GM21825 (cell line): ENCODE measurements around the gene PPP1R14C.

Source experiments
- ATAC-seq: cut with Tn5 transposase; IDR thresholded peaks from one replicate; pipeline ENCODE4 v1.9.1; 2021; ENCODE audit warnings: mild to moderate bottlenecking, moderate library complexity; ENCODE audit not compliant: unreplicated experiment

PPP1R14C gene

GRCh38 chr6:150245148-150245935, 102.5 kb downstream of the PPP1R14C start:
- ATAC-seq = no peak

GRCh38 chr6:150247803-150248202, 105.0 kb downstream of the PPP1R14C start:
- ATAC-seq = no peak

GRCh38 chr6:150248300-150248699, 105.5 kb downstream of the PPP1R14C start:
- ATAC-seq = no peak

GRCh38 chr6:150249261-150249660, 106.4 kb downstream of the PPP1R14C start:
- ATAC-seq = no peak

GRCh38 chr6:150250826-150251225, 108.0 kb downstream of the PPP1R14C start:
- no peak for ATAC-seq

GRCh38 chr6:150251566-150252186, 108.8 kb downstream of the PPP1R14C start:
- no peak for ATAC-seq

- ATAC-seq = no peak
These were observed 110.0 kb downstream of the PPP1R14C start for GRCh38 chr6:150252714-150253444.

- ATAC-seq = no peak
These were observed 110.6 kb downstream of the PPP1R14C start for GRCh38 chr6:150253489-150253888.

GRCh38 chr6:150254770-150255169, 111.9 kb downstream of the PPP1R14C start:
- no peak for ATAC-seq

- ATAC-seq = no peak
These were observed 113.0 kb downstream of the PPP1R14C start for GRCh38 chr6:150255840-150256239.

GRCh38 chr6:150256618-150257272, 113.9 kb downstream of the PPP1R14C start:
- no peak for ATAC-seq

GRCh38 chr6:150258381-150258780, 115.5 kb downstream of the PPP1R14C start:
- no peak for ATAC-seq

- no peak for ATAC-seq
These were observed 118.1 kb downstream of the PPP1R14C start for GRCh38 chr6:150260931-150261330.

- ATAC-seq = no peak
These were observed 119.3 kb downstream of the PPP1R14C start for GRCh38 chr6:150261997-150262697.

- ATAC-seq = no peak
These were observed 121.0 kb downstream of the PPP1R14C start for GRCh38 chr6:150263765-150264404.

- no peak for ATAC-seq
These were observed 123.5 kb downstream of the PPP1R14C start for GRCh38 chr6:150266309-150266708.

- no peak for ATAC-seq
These were observed 124.3 kb downstream of the PPP1R14C start for GRCh38 chr6:150266963-150267685.

- ATAC-seq = no peak
These were observed 125.1 kb downstream of the PPP1R14C start for GRCh38 chr6:150267686-150268561.
